Neural cell (in vitro differentiated cells): Measurements from ENCODE around the gene CLSTN2. TPM values are rescaled to one million over a fixed set of nuclear protein-coding genes. Genes with fewer than 3 reads are reported as not detected.

Experiments used
- H2AFZ ChIP-seq: fragments of 200-600, 300-800 bp; sonication (generic), shearing (Covaris generic); 2 replicates; pipeline ENCODE4 v1.6.0; 2014; ENCODE audit warnings: low read depth, mild to moderate bottlenecking, antibody characterized with exemption, low read length, moderate library complexity
- H3F3A ChIP-seq: fragments of 200-600 bp; shearing (Covaris generic); 2 replicates; pipeline ENCODE4 v1.6.1; 2016; ENCODE audit warnings: mild to moderate bottlenecking, moderate library complexity, mixed read lengths, antibody characterized with exemption, low read length; ENCODE audit not compliant: insufficient read depth, poor library complexity, severe bottlenecking
- H3K27ac ChIP-seq: fragments of 200-600, 300-800 bp; sonication (generic), shearing (Covaris generic); 2 replicates; pipeline ENCODE4 v1.5.1; 2014; ENCODE audit warnings: mild to moderate bottlenecking, low read length, moderate library complexity
- H3K27me3 ChIP-seq: fragments of 300-800, 200-600 bp; sonication (generic), shearing (Covaris generic); 2 replicates; pipeline ENCODE4 v1.6.0; 2014; ENCODE audit warnings: mild to moderate bottlenecking, low read depth, low read length, moderate library complexity; ENCODE audit not compliant: insufficient read depth
- H3K36me3 ChIP-seq: fragments of 300-800, 200-600 bp; sonication (generic), shearing (Covaris generic); 2 replicates; pipeline ENCODE4 v1.5.1; 2014; ENCODE audit warnings: mild to moderate bottlenecking, antibody characterized with exemption, low read length, moderate library complexity; ENCODE audit not compliant: insufficient read depth
- H3K4me2 ChIP-seq: fragments of 300-800, 200-600 bp; sonication (generic), shearing (Covaris generic); 2 replicates; pipeline ENCODE4 v1.6.0; 2014; ENCODE audit warnings: mild to moderate bottlenecking, low read length
- H3K4me3 ChIP-seq: fragments of 300-800, 200-600 bp; sonication (generic), shearing (Covaris generic); 2 replicates; pipeline ENCODE4 v1.5.1; 2014; ENCODE audit warnings: mild to moderate bottlenecking, low read length, moderate library complexity
- H3K79me2 ChIP-seq: fragments of 200-600 bp; shearing (Covaris generic); replicated peaks from 2 replicates; pipeline ENCODE4 v1.6.0; 2014; ENCODE audit warnings: mild to moderate bottlenecking, low read length, moderate library complexity; ENCODE audit not compliant: insufficient read depth
- H3K9ac ChIP-seq: fragments of 300-800, 200-600 bp; sonication (generic), shearing (Covaris generic); 2 replicates; pipeline ENCODE4 v1.6.1; 2016; ENCODE audit warnings: mild to moderate bottlenecking, low read length, mixed read lengths
- H3K9me2 ChIP-seq: fragments of 200-600 bp; shearing (Covaris generic); 2 replicates; pipeline ENCODE4 v1.6.1; 2016; ENCODE audit warnings: mild to moderate bottlenecking, low read length, mixed read lengths; ENCODE audit not compliant: insufficient read depth
- H3K9me3 ChIP-seq: fragments of 200-600, 300-800 bp; sonication (generic), shearing (Covaris generic); 2 replicates; pipeline ENCODE4 v1.6.1; 2016; ENCODE audit warnings: mild to moderate bottlenecking, mixed run types, low read length, moderate library complexity, mixed read lengths
- H4K20me1 ChIP-seq: fragments of 200-600 bp; shearing (Covaris generic); 2 replicates; pipeline ENCODE4 v1.6.1; 2016; ENCODE audit warnings: mild to moderate bottlenecking, mixed run types; ENCODE audit not compliant: insufficient read depth
- CTCF ChIP-seq: fragments of 450-650 bp; IDR thresholded peaks from 2 replicates; pipeline ENCODE4 v1.5.1; 2014; ENCODE audit warnings: antibody characterized with exemption, mild to moderate bottlenecking, moderate library complexity; ENCODE audit not compliant: poor library complexity, severe bottlenecking
- EZH2 ChIP-seq: fragments of 200-600, 300-800 bp; shearing (Covaris generic), sonication (generic); IDR thresholded peaks from 2 replicates; pipeline ENCODE4 v1.6.1; 2014; ENCODE audit warnings: antibody characterized with exemption, low read length, borderline replicate concordance, mild to moderate bottlenecking; ENCODE audit not compliant: insufficient read depth, poor library complexity, severe bottlenecking
- POLR2AphosphoS5 ChIP-seq: IDR thresholded peaks from 2 replicates; pipeline ENCODE4 v1.6.1; 2012
- RAD21 ChIP-seq: fragments of 450-650 bp; conservative IDR thresholded peaks from 2 replicates; pipeline ENCODE4 v1.6.1; 2014; ENCODE audit warnings: antibody characterized with exemption, mild to moderate bottlenecking, moderate library complexity
- REST ChIP-seq: IDR thresholded peaks from 2 replicates; pipeline ENCODE4 v1.6.1; 2012; ENCODE audit warnings: borderline replicate concordance
- SMC3 ChIP-seq: fragments of 450-650 bp; conservative IDR thresholded peaks from 2 replicates; pipeline ENCODE4 v1.6.1; 2014; ENCODE audit warnings: antibody characterized with exemption, mild to moderate bottlenecking, moderate library complexity; ENCODE audit not compliant: poor library complexity
- TAF1 ChIP-seq: IDR thresholded peaks from 2 replicates; pipeline ENCODE4 v1.6.1; 2012; ENCODE audit warnings: low read depth
- polyA plus RNA-seq: library from polyadenylated mRNA; depleted of rRNA; stranded (reverse); fragments of >200 nt; gene quantifications from 2 replicates; pipeline ENCODE4 v1.2.3, GENCODE V29; 2014

Gene CLSTN2
- polyA plus RNA-seq, 1 donor from 2014 or later: 10.7 TPM

GRCh38 chr3:140035871-140036270, 100.9 kb downstream of the CLSTN2 start:
- H3K4me2 ChIP-seq: no peak overlapping the region
- H3K27ac ChIP-seq: no peak overlapping the region
- no peak overlapping the region for H3K4me3 ChIP-seq
- H3K79me2 ChIP-seq: no peaks in the 10 kb centered on the region
- no peaks in the 10 kb centered on the region for H4K20me1 ChIP-seq
- no peaks in the 10 kb centered on the region for H3K9me2 ChIP-seq
- H3K9ac ChIP-seq: no peak overlapping the region
- H3K36me3 ChIP-seq: no peaks in the 10 kb centered on the region
- no peaks in the 10 kb centered on the region for H3K27me3 ChIP-seq
- no peaks in the 10 kb centered on the region for H3K9me3 ChIP-seq
- no peak for TF ChIP-seq REST
- no peak for TF ChIP-seq POLR2AphosphoS5
- TF ChIP-seq SMC3: no peak
- no peak for TF ChIP-seq TAF1
- TF ChIP-seq CTCF: no peak
- TF ChIP-seq RAD21: no peak
- no peak for TF ChIP-seq EZH2
- H3F3A ChIP-seq: no peaks in the 10 kb centered on the region
- H2AFZ ChIP-seq: no peak overlapping the region

GRCh38 chr3:140050396-140050795, 115.4 kb downstream of the CLSTN2 start:
- Histone ChIP-seq H3K27me3 (no peaks in the 10 kb centered on the region), H3K9me3 (no peaks in the 10 kb centered on the region), H2AFZ (no peak overlapping the region), H4K20me1 (no peaks in the 10 kb centered on the region), H3K9ac (no peak overlapping the region), H3K36me3 (no peaks in the 10 kb centered on the region), H3K4me3 (no peak overlapping the region), H3F3A (no peaks in the 10 kb centered on the region), H3K9me2 (no peaks in the 10 kb centered on the region), H3K79me2 (no peaks in the 10 kb centered on the region), H3K4me2 (no peak overlapping the region), H3K27ac (no peak overlapping the region)
- no peak for TF ChIP-seq CTCF
- TF ChIP-seq RAD21: no peak
